DMS53 (cell line): Measurements from ENCODE around the gene GARS1.
"Not testable (repeated sequence)": the region's sequence is repeated elsewhere in the genome, so short reads cannot be mapped to it uniquely, and the experiment has no call there.

Experiments used
- DNase-seq: peaks from one replicate; lab custom pipeline; 2025; lab: John Stamatoyannopoulos, UW

Gene GARS1

GRCh38 chr7:30594540-30595435, at the start of gene GARS1:
Gene GARS1, plus strand, starts transcription at chr7:30594878. Its CDS starts 44 bp downstream, at chr7:30594922.
- DNase-seq, result peak; percentile 99

DNA sequence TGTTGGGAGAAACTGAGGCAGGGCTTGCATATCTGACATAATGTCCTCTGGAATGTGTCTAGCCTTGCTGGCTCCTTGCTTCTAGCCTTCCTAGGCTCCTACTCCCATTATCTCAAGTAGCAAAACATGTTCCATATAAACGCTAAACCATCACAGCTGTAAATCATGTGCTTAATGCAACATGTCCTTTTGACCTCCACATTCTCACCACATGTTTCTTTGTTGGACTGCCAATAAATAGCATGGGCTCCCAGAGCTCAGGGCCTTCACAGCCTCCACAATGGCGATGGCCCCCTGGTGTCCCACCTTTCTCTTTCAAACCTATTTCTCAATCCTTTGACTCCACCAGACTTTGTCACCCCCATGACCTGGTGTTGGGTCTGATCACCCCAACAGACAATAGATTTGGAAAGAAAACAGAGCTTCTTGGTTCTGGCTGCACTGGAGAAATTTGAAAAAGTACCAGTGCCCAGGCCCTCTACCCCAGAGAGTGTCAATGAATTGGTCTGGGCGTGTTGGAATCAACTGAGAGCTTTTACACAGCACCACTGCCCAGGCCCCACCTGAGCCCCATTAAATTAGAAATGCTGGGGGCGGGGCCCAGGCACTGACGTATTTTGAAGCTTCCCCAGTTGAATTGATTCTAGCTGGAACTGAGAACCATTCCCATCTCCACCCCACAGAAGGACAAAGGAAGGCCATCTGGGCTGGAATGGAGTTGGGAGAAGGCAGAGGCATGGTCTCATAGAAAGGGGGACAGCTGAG, 48.7 kb upstream of the GARS1 start:
- no peak for DNase-seq

DNA sequence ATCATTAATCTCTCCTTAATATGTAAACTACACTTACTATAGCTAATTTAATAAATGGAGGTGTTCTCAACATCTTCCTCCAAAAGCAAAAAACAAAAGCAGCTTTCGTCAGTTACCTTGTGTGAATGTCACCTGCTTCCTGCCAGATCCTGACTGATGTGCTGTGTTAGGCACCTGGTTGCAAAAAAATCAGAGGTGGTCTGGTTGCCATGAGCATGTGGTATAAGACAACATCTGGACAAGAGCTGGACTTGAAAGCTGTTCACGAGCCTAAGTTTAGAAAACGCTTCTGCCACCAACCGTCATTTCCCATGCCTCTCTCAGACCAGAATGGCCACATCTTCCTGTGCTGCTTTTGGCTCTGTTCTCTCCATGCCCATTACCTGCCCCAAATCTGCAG, 48.1 kb upstream of the GARS1 start:
- DNase-seq, result no peak

GRCh38 chr7:30548845-30549244, 45.8 kb upstream of the GARS1 start:
- peak; percentile 94 for DNase-seq

GRCh38 chr7:30549931-30550493, 44.7 kb upstream of the GARS1 start:
- no peak for DNase-seq

- DNase-seq, result no peak
Measured at GRCh38 chr7:30552330-30552729, 42.3 kb upstream of the GARS1 start.

GRCh38 chr7:30553141-30553540, 41.5 kb upstream of the GARS1 start:
- no peak for DNase-seq

GRCh38 chr7:30553546-30553945, 41.1 kb upstream of the GARS1 start:
- DNase-seq, result no peak

DNA sequence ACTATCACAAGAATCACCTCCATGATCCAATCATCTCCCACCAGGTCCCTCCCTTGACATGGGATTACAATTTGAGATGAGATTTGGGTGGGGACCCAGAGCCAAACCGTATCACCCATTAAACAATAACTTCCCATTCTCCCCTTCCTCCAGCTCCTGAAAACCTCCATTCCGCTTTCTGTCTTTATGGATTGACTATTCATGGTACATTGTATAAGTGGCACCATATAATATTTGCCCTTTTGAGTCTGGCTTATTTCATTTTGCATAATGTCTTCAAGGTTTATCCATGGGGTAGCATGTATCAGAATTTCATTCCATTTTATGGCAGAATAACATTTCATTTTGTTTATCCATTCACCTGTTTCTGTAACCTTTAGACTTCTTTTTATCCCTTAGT, 39.2 kb upstream of the GARS1 start:
- no peak for DNase-seq

DNA sequence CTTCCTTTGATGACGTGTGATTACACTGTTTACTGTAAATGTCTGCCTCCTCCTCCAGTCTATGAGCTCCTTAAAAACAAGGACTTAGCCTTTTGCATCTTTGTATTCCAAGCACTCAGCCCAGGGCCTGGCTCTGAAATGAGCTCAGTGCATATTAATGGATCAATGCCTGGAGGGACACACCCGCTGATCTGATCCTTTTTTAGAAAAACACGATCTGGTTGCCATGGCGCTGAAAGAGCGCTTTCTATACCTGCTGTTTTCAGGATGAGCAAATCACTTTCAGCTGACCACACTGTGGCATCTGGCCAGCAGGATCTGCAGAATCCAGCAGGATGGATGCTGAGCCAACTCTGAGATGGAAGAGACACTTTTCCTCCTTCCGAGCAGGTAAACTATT, 37.8 kb upstream of the GARS1 start:
- peak; percentile 42 for DNase-seq

GRCh38 chr7:30557245-30557644, 37.4 kb upstream of the GARS1 start:
- DNase-seq, result no peak

DNA sequence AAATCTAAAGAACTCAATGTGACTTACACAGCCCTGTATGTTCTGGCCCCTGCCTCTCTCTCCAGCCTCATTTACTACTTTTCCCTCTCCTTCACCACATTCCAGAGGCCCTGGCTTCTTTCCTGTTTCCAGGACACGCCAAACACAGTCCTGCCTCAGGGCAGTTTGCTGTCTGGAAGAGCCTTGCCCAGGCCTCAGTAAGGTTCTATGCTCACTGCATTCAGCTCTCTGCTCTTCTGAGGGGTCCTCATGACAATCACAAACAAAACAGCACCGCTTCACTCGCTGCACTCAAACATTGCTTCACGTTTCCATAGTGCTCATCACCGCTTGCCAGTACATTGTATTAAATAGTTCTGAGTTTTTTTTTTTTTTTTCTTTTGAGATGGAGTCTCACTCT, 35.1 kb upstream of the GARS1 start:
- no peak for DNase-seq

GRCh38 chr7:30561389-30561788, 33.3 kb upstream of the GARS1 start:
- no peak for DNase-seq

- DNase-seq, result no peak
Measured at GRCh38 chr7:30562498-30562897, 32.2 kb upstream of the GARS1 start.

GRCh38 chr7:30562909-30563308, 31.8 kb upstream of the GARS1 start:
- DNase-seq, result no peak

- DNase-seq, result peak; percentile 21
Measured at GRCh38 chr7:30563326-30563942, 31.2 kb upstream of the GARS1 start.

GRCh38 chr7:30564243-30564892, 30.3 kb upstream of the GARS1 start:
- peak; percentile 93 for DNase-seq

DNA sequence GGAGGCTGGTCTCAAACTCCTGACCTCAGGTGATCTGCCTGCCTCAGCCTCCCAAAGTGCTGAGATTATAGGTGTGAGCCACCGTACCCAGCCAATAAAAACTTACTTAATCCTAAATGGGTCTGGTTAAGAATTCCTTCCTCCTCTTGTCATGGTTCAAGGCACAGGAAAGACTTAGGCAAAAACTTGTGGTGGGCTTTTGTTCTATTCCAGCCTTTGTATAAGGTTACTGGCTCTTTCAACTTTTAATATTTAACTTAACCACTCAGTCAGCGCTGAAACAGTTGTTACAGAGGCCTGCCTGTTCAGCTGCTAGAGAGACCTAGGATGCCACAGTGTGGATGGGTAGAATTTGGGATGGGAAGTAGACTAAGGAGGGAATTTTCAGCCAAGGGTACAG, 28.1 kb upstream of the GARS1 start:
- DNase-seq, result no peak

- no peak for DNase-seq
Measured at GRCh38 chr7:30567081-30567480, 27.6 kb upstream of the GARS1 start.

- not testable (repeated sequence) for DNase-seq
Measured at GRCh38 chr7:30570238-30570637, 24.4 kb upstream of the GARS1 start.

DNA sequence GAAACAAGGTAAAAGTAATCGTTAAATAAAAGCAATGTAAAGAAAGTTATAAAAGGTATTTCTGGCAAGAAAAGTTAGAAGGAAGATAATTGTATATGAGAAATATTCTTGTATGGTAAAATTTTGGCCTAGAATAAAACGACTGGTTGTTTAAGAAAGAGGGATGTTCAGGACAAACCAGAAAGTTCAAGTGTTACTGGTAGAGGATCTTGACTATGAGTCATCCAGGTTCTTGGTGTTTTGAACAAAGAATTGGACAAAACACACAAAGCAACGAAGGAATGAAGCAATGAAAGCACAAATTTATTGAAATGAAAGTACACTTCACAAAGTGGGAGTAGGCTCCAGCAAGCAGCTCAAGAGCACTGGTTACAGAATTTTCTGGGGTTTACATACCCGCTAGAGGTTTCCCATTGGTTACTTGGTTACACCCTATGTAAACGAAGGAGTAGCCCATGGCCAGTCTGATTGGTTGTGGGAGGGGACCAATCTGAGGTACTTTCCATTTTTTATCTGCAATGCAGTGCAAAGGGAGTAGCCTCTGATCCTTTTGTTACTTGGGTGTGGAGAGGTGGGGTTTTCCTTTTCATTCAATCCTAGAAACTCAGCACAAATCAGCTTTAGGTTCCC, 22.4 kb upstream of the GARS1 start:
- peak; percentile 53 for DNase-seq
